HG03135 (cell line): ENCODE results near the gene PDSS2.
"Not testable (repeated sequence)": the region's sequence is repeated elsewhere in the genome, so short reads cannot be mapped to it uniquely, and the experiment has no call there.

Experiments
- ATAC-seq: cut with Tn5 transposase; IDR thresholded peaks from one replicate; pipeline ENCODE4 v1.9.1; 2021; ENCODE audit warnings: mild to moderate bottlenecking, moderate library complexity; ENCODE audit not compliant: unreplicated experiment

Gene PDSS2

DNA sequence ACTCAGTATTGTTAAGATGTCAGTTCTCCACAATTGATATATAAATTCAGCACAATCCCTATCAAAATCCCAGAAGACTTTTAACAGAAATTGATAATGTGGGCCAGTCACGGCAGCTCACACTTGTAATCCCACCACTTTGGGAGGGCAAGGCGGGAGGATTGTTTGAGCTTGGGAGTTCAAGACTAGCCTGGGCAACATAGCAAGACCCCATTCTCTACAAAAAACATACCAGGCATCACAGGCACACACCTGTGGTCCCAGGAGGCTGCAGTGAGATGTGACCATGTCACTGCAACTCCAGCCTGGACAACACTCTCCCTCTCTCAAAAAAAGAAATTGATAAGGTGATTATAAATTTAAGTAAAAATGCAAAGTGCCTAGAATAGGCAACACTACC is 90.9 kb downstream of the PDSS2 start:
- no peak for ATAC-seq

DNA sequence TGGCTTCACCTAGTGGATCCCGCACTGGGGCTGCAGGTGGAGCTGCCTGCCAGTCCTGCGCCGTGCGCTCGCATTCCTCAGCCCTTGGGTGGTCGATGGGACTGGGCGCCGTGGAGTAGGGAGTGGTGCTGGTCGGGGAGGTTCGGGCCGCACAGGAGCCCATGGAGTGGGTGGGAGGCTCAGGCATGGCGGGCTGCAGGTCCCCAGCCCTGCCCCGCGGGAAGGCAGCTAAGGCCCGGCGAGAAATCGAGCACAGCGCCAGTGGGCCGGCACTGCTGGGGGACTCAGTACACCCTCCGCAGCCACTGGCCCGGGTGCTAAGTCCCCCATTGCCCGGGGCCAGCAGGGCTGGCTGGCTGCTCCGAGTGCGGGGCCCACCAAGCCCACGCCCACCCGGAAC is 95.2 kb downstream of the PDSS2 start:
- not testable (repeated sequence) for ATAC-seq

GRCh38 chr6:107361753-107362604 is 97.4 kb downstream of the PDSS2 start:
- no peak for ATAC-seq

DNA sequence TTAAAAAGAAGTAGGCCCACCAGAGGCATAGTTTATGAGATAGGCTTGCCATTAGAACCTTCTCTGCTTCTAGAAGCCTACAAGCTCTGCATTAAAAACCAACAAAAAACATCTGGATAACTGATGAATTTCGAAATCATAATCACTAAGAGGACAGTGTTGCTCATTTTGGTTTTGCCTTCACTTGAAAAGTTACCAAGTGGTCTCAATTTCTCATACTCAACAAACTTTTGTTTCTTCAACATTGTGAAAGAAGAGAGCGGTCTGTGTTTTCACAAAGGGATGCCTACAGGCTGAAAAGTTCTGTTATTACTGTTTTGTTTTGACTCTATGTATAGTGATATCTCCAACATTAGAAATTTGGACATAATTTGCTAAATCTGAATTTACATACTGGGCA is 98.9 kb downstream of the PDSS2 start:
- ATAC-seq: no peak

DNA sequence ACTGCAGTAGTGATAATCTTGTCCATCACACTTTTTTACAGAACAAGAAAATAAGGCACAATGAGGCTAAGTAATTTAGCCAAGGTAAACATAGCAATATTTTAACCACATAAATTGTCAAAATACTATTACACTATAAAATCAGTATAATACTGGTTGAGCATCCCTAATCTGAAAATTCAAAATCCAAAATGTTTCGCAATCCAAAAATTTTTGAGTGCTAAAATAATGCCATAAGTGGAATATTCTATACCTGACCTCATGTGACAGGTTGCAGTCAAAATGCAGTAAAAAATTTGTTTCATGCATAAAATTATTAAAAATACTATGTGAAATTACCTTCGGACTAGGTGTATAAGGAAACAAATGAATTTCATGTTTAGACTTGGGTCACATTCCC is 101.5 kb downstream of the PDSS2 start:
- no peak for ATAC-seq

DNA sequence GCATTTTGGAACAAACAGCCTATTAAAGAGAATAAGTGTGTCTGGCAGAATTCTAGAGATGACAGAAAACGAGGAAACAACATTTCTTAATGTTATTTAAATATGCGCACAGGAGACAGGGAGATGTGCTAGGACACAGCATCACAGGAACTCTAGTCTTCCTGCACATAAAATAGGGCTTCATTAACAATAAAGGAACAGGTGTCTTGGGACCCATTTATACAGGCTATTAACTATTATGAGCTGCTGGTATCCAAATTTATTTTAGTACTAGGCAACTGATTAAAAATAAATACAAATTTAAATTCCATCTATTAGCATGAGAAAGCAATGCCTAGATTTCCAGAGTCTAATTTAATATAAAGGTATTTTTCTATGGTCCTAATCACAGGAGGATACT is 102.3 kb downstream of the PDSS2 start:
- no peak for ATAC-seq

- no peak for ATAC-seq
Measured at GRCh38 chr6:107355659-107356058, 103.7 kb downstream of the PDSS2 start.

DNA sequence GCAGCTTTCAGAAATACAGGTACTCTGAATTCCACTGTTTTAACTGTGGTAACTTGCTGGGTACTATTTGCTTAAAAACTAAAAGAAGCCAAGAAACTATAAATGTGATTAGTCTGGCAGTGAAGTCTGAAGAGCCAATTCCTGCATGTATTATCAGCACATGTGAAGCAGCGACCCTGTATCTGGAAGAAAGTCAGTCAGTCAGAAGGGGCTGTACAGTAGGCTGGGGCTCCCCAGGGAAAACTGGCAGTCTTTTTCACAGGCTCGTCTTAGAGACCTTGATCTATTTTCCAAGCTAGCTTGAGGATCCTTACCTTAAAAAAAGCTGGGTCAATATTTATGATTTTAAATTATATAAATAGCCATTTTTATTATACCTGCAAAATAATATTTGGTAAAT is 104.9 kb downstream of the PDSS2 start:
- no peak for ATAC-seq

DNA sequence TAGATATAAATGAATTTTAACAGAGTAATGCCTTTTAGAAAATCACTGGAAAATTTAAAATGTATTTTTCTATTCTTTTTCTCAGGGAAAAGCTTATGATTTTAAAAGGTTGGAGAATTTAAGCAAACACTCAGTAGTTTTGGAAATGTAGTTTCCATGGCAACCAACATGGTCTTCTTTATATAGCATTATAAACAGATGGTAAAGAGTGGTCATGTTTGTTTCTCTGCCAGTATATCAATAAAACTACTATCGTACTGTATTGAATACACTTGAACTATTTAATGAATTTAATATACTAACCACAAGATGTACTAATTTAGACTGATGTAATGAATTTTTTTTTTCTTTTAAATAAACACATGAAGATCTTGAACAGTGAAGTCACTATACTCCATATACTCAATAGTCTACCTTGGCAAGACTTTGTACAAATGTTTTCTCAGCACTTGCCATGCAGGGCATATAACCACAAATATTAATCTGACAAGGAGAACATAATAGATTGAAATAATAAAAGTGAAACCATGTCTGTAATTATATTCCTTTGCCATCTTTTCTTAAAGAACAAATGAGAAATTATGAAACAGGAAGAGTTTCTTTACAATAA is 105.5 kb downstream of the PDSS2 start:
- no peak for ATAC-seq

- ATAC-seq: no peak
Measured at GRCh38 chr6:107348224-107348623, 111.1 kb downstream of the PDSS2 start.

- ATAC-seq: no peak
Measured at GRCh38 chr6:107345393-107345792, 114.0 kb downstream of the PDSS2 start.

- ATAC-seq: no peak
Measured at GRCh38 chr6:107344981-107345380, 114.4 kb downstream of the PDSS2 start.

DNA sequence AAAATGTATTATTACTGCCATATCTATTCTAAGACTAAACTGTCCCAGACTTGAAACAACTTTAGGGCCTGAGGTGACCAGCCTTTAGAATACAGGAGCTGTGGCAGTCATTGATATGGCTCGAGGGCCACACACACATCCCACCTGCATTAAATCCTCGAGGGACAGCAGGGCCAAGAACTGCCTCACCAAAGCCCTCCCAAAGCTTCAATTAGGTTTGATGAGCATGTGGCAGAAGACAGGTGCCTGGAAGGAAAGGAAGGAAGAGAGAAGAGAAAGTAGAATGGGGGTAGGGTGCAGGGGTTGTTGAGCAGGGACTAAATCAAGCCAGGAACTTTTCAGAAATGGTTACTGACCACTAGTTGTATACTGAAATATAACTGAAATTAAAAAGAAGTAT is 115.0 kb downstream of the PDSS2 start:
- no peak for ATAC-seq

- ATAC-seq: no peak
Measured at GRCh38 chr6:107342144-107342543, 117.2 kb downstream of the PDSS2 start.

GRCh38 chr6:107340881-107341280 is 118.5 kb downstream of the PDSS2 start:
- ATAC-seq: no peak

DNA sequence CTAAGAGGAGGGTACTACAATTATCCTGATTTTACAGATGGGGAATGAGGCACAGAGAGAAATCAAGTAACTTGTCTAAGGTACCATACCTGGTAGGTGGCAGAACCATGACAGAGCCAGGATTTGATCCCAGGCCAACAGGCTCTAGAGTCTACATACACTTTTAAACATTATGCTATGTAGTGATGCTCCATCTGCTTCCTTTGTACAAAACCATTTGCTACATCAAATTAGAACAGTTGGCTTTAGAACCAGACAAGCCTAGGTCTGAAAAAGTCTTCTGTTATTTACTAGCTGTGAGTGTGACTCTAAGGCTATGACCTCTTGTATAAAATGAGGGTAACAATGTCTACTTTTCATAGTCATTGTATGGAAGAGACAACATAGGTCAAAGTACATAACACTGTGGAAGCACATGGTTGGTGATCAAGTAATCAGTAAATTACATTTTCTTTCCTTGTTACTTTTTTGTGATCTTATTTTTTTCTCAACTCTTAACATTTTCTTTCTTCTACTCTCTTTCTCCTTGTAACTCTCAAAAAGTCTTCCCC is 122.1 kb downstream of the PDSS2 start:
- ATAC-seq: no peak

DNA sequence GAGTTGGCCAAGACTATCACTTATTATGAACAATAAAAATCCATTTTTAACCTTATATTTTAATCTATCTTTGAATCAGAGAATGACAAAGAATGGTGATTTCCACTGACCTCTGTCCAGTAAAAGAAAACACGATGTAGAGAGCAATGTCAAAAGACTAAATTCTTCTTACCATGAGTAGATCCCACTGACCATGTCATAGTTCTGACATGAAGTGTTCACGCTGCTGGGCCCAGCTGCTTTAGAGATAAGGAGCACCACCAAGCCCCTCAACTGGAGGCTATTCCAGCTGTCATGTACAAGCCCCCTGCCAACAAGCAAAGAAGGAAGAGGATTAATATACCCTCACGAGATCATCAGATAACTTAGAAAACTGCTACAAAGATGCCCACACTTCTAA is 125.3 kb downstream of the PDSS2 start:
- ATAC-seq: no peak

DNA sequence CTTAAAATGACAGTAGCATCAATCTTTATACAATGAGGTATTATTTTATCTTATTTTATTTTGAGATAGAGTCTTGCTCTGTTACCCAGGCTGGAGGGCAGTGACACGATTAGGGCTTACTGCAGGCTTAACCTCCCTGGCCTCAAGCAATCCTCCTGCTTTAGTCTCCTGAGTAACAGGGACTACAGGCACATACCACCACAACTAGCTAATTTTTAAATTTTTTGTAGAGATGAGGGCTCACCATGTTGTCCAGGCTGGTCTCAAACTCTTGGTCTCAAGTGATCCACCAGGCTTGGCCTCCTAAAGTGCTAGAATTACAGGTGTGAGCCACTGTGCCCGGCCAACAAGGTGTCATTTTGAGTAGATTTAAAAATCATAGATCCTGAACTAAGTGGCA is 125.9 kb downstream of the PDSS2 start:
- no peak for ATAC-seq

DNA sequence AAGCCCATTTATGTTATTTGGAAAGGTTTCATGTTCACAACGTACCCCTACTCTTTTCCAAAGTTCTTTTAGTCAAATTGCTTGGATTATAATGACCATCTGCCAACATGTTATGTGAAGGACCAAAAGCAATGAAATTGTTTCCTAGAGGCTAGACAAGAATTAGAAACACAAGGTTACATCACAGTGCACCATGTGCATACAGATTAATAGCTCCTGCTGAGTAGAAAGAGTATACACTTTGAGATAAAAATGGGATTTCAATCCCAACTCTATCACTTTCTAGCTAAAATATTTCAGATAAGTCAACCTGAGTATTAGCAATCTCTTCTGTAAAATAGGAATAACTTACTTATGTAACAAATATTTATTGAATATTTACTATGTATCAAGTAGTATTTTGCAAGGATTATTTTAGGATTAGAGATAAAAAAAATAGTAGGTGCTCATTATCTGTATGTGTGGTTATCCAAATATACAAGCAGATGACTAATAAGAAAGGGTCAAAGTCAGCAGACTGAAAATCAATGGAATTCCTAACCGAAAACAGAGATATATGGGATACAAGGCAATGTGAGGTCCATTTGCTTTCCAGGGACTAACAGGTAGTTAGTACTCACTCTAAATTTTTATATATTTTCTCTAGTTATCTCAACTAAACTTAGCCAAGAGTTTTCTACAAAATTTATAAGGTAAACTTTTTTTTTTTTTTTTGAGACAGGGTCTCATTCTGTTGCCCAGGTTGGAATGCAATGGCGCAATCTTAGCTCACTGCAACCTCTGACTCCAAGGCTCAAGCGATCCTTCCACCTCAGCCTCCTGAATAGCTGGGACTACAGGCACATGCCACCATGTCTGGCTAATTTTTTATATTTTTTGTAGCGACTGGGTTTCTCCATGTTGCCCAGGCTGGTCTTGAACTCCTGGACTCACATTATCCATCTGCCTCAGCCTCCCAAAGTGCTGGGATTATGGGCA is 127.7 kb downstream of the PDSS2 start:
- no peak for ATAC-seq

DNA sequence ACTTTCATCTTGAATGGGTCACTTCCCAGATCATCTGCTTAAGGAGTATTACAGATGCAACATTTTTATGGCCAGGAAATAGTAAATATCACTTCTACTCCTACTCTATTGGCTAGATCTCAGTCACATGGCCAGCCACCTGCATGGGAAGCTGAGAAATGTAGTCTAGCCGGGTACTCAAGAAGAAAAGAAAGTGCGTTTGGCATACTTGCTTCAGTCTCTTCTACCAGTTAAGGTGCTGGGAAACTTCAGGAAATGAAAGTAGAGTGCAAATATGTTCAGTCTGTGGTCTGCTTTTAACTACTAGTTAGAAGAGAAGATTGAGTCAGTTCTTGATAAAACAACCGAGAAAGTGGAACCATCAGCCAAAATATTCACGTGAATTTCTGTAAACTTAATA is 129.2 kb downstream of the PDSS2 start:
- peak; percentile 99 for ATAC-seq
